Head of caudate nucleus (tissue), 42 donors: ENCODE results near the gene MYOM1.
"Not testable (repeated sequence)": the region's sequence is repeated elsewhere in the genome, so short reads cannot be mapped to it uniquely, and the experiment has no call there.

ENCODE experiments used
- DNase-seq, 42 donors: peaks; one replicate each; pipeline versions ENCODE4 v3.0.0 to v3.0.0-alpha.2; 2020 to 2021; ENCODE audit warnings: mixed read lengths in 7 of 42
- intact Hi-C: fragments of 100-400 bp; cut with DNase I; formaldehyde crosslinking; loops from one replicate; pipeline ENCODE4 v1.15.0; 2022

MYOM1 gene

DNA sequence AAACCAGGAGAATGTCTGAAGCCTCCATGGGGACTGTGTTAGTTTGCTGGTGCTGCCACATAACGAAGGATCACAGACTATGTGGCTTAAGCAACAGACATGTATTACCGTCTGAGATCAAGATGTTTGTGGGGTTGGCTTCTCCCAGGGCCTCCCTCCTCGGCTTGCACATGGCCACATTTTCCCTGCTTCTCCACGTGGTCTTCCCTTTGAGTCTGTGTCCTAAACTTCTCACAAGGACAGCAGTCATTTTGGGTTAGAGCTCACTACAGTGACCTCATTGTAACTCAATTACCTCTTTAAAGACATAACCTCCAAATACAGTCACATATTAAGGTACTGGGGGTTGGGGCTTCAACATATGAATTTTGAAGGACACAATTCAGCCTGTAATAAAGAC, 162.2 kb downstream of the MYOM1 start:
- no peak for DNase-seq

DNA sequence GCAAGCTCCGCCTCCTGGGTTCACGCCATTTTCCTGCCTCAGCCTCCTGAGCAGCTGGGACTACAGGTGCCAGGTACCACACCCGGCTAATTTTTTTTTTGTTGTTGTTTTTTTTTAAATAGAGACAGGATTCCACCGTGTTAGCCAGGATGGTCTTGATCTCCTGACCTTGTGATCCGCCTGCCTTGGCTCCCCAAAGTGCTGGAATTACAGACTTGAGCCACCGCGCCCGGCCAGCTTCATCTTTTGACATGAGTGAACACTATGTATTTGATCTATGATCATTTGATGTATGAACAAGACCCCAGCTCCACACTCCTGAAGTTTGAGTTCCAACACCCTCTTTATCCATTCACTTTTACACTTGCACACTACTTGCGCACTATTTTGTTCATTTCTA, 163.5 kb downstream of the MYOM1 start:
- no peak for DNase-seq
- intact Hi-C loops = no loop called here

More for the DNA sequence above, 162.2 kb downstream of the MYOM1 start:
- intact Hi-C loops = no loop called here

DNA sequence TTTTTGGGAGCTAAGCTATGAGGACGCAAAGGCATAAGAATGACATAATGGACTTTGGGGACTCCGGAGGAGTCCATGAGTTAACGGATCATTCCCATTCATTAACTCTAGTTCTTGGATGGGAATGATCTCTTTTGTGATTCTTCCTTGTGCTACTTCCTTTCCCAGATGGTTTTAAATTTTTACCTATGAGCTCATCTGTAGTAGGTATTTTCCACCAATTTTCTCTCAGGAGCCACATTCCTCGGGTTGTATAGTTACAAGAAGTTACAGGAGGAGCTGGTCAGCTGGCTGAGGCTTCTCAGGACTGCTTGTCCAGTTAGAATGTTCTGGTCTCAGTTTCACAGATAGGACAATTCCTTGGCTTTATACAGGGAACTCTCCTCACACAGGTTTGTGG, 164.0 kb downstream of the MYOM1 start:
- intact Hi-C loops = no loop called here
- no peak for DNase-seq

DNA sequence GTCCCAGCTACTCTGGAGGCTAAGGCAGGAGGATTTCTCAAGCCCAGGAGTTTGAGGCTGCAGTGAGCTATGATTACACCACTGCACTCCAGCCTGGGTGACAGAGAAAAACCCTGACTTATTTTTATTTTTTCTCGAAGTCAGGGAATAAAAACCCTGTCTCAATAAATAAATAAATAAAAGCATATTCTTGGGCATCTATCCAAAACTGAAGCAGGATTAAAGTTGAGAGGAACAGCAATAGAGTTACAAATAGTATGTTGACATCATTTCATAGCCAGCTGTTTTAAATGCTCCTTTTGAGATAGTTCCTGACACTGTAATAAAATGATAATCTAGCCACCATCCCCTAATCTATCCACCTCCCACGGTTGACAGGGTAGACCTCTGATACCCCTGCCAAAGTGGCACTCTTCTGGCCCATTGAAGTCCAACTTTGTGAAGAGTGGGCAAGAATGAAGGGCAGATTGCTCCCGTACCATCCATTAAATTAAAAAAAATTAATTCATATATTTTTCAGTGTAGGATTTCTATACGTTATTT, 164.5 kb downstream of the MYOM1 start:
- DNase-seq = no peak
- intact Hi-C loops = no loop called here

DNA sequence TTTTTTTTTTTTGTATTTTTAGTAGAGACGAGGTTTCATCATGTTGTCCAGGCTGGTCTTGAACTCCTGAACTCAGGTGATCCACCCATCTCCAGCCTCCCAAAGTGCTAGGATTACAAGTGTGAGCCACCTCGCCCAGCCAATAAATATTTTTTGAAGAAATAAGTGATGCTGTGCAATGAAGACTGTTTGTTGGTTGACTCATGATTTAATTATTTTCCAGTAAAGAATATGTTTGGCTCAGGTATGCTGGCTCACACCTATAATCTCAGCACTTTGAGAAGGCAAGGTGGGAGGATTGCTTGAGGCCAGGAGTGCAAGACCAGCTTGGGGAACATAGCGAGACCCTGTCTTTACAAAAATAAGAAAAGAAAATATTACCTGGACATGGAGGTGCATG, 165.0 kb downstream of the MYOM1 start:
- intact Hi-C loops = no loop called here
- no peak for DNase-seq

DNA sequence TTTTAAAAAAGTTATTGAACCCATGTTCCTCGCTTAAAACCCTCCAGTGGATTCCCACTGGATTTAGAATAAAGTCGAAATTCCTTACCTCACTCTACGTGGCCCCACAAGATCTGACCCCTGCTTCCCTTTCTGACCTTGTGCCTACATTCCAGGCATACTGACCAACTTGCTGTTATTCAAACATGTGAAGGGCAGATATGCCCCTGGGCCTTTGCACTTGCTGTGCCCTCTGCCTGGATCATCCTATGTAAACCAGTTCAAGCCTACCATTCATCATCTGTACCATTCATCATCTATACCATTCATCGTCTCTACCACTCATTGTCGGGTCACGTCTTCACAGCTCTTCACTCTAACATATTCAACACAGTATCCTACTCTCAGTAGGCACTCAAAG, 165.6 kb downstream of the MYOM1 start:
- intact Hi-C loops = no loop called here
- DNase-seq = no peak

DNA sequence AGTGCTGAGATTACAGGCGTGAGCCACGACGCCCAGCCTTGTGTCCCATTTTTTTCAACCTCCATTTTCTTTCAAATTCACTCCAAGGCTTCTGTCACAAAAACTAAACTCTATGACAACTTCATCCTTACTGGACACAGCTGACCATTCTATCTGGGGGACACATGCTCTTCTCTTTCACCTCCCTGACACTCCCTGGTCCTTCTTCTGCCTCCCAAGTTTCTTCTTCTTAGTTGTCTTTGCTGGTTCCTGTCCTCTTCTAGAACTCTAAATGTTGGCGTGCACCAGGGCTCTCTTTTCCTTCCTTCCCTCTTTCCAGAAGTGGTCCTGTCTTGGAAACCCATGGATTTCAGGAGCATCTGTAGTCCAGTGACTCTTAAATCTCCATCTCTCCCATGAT, 166.7 kb downstream of the MYOM1 start:
- no peak for DNase-seq
- intact Hi-C loops = no loop called here

DNA sequence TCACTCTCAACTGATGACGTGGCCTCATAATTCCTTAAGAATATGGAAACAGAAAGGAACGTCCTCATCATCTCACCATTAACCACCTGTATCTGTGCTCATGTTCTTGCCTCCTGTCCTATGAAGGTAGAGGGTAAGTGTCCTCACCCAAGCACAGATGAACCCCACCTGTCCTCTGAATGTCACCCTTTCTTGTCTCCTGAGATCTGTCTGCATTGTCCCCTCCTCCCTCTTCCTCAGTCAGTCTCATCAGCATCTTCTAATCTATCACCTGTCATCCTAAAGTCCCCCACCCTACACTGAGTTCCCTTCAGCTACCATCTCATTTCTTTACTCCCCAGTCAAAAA, 167.4 kb downstream of the MYOM1 start:
- intact Hi-C loops = no loop called here
- DNase-seq = no peak

DNA sequence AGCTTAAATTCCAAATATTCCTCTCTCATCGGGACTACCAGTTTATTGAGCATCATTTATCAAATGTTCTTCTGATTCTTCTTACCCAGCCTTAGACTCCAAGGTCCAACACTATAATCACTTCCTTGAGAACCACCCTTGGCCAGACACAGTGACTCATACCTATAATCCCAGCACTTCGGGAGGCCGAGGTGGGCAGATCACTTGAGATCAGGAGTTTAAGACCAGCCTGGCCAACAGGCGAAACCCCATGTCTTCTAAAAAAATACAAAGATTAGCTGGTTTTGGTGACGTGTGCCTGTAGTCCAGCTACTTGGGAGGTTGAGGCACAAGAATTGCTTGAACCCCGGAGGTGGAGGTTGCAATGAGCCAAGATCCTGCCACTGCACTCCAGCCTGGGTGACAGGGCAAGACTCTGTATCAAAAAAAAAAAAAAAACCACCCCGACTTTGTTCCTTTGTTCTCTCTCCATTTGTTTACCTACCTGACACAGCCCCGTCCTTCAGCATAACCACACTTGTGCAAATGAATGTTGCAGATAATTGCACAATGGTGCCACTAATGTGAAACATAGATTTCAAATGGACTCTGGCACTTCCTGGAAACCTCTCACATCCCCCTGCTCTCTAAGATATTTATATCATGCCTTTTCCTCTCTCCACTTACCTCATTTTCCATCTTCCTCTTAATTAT, 167.9 kb downstream of the MYOM1 start:
- DNase-seq = no peak
- intact Hi-C loops = no loop called here

DNA sequence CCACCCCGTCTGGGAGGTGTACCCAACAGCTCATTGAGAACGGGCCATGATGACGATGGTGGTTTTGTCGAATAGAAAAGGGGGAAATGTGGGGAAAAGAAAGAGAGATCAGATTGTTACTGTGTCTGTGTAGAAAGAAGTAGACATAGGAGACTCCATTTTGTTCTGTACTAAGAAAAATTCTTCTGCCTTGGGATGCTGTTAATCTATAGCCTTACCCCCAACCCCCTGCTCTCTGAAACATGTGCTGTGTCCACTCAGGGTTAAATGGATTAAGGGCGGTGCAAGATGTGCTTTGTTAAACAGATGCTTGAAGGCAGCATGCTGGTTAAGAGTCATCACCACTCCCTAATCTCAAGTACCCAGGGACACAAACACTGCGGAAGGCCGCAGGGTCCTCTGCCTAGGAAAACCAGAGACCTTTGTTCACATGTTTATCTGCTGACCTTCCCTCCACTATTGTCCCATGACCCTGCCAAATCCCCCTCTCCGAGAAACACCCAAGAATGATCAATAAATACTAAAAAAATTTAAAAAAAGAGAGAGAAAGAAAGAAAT, 169.8 kb downstream of the MYOM1 start:
- intact Hi-C loops = not testable (repeated sequence)

DNA sequence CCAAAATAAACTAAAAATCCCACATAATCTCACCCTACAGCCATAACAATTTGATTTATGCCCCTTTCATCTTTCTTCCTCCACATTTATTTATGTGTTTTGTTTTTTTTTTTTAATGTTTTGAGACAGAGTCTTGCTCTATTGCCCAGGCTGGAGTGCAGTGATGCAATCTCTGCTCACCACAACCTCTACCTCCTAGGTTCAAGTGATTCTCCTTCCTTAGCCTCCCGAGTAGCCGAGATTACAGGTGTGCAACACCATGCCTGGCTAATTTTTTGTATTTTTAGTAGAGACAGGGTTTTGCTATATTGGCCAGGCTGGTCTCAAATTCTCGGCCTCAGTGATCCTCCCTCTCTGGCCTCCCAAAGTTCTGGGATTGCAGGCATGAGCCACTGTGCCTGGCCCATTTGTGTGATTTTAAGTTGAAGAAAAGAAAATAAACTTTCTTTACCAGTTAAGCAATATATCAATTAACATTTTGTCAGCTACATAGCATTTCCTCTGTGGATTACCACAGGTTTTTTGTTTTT, 170.9 kb downstream of the MYOM1 start:
- intact Hi-C loops = no loop called here
- no peak for DNase-seq

More for the DNA sequence above, 169.8 kb downstream of the MYOM1 start:
- not testable (repeated sequence) for DNase-seq

DNA sequence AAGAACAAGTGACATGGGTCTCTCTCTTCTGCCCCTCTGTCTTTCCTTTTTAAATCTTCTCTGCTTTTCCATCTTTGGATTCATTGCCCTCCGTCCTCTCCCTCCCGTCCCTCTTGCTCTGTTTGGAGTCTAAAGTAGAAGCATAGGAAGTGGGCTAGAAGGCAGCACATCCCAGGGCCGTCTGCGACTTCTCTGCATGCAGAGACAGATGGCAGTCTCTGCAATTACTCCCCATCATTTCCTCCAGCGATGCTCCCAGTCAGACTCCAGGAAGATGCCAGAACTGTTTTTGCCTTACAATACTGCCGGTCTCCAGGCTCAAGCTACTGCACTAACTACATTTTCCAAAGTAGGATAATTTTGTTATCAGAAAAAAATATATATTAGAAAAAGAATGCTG, 171.6 kb downstream of the MYOM1 start:
- intact Hi-C loops = no loop called here
- DNase-seq = peak in 8 of 42 donors; percentile 11 to 45 (median 20)

DNA sequence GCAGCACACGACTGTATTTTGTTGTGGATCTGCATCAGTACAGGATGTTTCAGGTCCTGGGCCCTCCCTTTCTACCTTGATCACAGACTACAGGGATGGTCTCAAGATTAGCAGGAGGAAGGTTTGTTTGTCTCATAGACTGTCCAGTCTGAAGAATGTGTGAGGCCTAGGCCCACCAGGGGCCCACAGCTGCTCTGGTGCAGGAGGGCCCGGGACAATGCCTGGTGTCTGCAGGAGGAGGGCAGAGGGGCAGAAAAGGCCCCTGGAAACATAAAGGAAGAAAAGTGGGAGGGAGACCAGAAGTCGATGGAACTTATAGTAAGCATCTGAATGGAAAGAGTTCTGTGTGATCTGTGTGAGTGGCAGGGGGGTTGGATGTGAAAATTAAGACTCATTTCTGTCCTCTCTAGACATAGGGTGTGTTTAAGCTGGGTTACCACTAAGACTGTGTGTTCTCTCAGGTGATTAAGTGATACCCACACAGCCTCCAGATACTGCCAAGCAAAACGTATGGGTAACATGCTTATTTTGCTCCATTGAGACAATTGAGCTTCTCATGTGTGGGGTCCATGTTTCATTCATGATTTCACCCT, 173.5 kb downstream of the MYOM1 start:
- peak in 1 of 42 donors; percentile 13 for DNase-seq
- intact Hi-C loops = no loop called here

DNA sequence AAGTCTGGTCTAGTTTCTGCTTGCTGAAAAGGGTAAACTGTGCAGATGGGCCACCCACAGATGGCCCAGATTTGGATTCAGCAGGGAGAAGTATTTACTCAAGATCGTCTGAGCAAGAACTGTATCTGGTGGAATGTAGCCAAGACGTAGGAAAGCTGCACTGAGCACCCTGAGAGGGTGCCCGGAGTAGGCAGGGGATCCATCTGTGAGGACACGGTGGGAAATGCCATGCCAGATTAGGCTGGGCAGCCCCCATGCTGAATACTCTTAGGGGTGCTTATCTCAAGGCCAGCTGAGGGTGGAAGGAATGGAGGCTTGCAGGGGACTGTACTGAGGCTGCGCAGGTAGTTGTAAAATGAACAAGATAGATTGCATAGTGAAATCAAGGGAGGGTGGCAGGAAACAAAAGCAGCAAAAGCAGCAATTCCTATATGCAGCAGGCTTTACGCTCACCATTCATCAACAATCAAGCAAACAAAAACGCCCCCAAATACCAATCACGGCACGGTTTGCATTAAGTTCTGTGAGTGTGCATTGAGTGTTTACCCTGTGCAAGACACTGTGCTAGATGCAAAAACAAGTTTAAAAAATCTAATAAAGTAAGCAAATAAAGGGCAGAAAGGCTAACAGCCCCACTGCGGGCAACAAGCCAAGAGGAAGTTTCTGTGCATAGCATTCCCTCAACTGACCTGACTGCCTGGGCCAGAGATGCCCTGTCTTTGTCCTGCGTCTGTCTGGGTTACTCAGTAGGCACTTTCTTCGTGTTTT, 174.7 kb downstream of the MYOM1 start:
- intact Hi-C loops = no loop called here
- DNase-seq = peak in 15 of 42 donors; percentile 14 to 56 (median 27)

DNA sequence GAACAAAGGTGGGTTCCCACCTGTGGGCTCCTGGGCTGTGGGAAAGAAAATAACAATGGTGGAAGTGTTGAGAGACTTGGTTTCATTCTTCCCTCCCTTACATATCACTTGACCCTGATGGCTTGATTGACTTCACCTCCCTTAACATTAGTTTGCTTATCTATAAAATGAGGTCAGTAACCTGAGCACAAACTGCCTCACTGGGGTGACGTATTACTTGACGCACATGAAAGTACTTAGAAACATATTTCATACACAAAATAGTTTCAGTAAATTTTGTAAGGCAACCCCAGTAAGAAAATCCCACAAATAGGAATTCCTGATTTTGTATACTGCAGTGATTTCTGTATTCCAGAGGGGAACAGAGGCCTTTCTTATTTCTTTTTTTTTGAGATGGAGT, 177.4 kb downstream of the MYOM1 start:
- DNase-seq = no peak
- intact Hi-C loops = no loop called here

DNA sequence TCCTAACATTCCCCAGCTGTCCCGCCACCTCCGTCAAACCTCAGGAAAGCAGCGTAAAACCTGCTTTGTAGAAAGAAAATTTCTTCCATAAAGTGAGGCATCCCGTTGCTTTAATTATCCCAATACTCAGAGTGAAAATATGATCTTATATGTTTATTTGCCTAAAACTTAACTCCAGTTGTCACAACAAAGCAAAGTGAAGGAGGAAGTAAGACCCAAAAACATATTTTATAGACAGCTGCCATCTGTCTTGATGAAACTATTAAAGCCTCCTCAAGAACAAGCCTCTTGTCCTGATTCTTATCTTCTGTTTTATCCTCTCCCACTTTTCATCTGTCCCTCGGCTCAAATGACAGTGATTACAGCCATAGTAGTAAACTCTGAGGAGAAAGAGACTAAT, 177.9 kb downstream of the MYOM1 start:
- intact Hi-C loops = no loop called here
- DNase-seq = no peak

DNA sequence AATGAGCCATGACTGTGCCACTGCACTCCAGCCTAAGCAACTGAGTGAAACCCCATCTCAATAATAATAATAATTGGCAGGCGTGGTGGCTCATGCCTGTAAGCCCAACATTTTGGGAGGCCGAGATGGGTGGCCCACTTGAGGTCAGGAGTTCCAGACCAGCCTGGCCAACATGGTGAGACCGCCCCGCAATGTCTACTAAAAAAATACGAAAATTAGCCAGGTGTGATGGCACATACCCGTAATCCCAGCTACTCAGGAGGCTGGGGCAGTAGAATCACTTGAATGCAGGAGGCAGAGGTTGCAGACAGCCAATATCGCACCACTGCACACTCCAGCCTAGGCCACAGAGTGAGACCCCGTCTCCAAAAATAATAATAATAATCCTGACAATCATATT, 178.9 kb downstream of the MYOM1 start:
- intact Hi-C loops = no loop called here
- no peak for DNase-seq

DNA sequence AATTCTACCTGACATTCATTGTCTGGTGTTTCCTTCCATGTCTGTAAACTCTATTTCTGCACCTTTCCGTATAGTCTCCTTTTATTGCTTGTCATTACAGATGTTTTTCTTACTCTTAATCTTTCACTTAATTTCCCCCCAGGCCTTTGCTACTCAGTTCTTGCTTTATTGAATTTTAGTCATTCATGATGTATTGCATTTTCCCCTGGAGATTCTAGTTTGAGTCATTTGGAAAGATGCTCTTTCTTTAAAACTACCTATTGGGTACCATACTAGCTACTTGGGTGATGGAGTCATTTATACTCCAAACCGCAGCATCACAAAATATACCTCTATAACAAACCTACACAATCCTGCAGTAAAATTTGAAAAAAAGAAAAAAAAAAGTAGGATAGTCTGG, 179.6 kb downstream of the MYOM1 start:
- no peak for DNase-seq
- intact Hi-C loops = no loop called here

DNA sequence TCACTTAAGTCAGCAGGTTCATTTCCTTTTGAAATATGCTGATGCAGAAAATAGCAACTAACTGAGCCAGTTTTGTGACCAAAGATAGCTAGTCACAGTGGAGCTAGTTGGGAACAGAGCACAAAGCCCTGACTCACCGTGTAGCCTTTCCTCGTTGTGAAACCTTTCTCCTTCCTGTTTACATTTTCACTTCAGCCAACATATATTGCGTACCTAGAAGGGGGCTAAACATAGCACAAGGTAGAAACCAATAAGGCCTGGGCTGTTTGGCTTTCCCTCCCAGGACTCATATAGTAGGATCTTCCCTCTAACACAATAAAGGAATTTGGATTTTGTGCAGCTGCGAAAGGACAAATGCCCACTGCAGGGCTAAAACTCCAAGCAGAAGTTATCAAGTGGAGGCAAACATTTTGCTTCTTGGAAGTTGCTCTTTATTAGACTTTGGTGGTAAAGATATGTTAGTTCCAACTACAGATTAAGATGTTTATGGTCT, 182.3 kb downstream of the MYOM1 start:
- intact Hi-C loops = no loop called here
- DNase-seq = peak in 1 of 42 donors; percentile 42

DNA sequence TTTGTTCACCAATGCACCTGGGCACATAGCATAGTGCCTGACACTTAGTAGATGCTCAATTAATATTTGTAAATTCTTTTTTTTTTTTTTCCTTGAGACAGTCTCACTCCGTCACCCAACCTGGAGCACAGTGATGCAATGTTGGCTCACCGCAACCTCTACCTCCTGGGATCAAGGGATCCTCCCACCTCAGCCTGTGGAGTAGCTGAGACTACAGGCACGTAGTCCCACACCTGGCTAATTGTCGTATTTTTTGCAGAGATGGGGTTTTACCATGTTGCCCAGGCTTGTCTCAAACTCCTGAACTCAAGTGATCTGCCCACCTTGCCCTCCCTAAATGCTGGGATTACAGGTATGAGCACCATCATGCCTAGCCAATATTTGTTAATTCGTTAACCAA, 183.7 kb downstream of the MYOM1 start:
- intact Hi-C loops = no loop called here

More for the DNA sequence above, 183.7 kb downstream of the MYOM1 start:
- DNase-seq = peak in 1 of 42 donors; percentile 16
